ENCODE measurements around the gene ANXA3.

The ANXA3 gene

DNA sequence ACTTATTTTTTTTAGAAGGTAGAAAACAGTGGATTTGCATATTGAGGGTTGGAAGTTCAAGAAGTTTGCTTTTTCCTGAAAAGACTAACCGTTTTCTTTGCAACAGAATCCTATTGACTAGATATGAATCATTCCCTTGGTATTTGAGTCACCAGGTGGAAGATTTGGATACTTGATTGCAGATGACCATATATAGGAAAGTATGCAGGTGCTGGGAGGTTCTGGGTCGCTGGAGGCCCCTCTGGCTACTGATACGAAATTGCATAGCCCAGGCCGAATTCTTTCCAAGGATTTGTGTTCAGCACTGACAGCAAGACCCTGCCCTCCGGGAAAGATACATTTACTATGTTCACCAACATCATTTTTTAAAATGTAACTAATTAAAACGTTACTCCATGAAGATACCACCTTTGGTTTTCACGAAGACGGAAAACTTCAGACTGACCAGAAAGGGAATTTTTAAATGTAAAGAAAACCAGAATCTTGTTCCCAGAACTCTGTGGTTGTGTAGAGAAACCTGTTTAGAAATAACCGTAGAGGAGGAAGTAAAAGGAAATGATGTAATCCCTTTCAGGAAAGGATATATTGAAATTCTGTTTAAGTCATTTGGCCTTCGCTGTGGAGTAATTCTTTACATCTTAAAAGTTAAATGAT lies 946 bp downstream of the ANXA3 start:
- Histone ChIP-seq H3K4me3 (IDR thresholded peaks at IDR 0.05; ENCODE audit: insufficient read depth, low read depth, low read length) (no peak overlapping the region), H3K36me3 (ENCODE audit: insufficient read depth) (no peaks in the 10 kb centered on the region), H4K20me1 (ENCODE audit: insufficient read depth) (no peaks in the 10 kb centered on the region), H3K4me1 (ENCODE audit: low read depth, poor library complexity, severe bottlenecking) (no peaks in the 10 kb centered on the region), H3K79me2 (ENCODE audit: insufficient read depth, low read depth) (no peaks in the 10 kb centered on the region), H3K4me2 (no peak overlapping the region), H3K9ac (no peak overlapping the region), H2AFZ (ENCODE audit: low read depth) (no peak overlapping the region; the same call in 1 of the 2 replicates), H3K27me3 (ENCODE audit: insufficient read depth, low read depth) (no peaks in the 10 kb centered on the region; the same call in 1 of the 2 replicates), H3K27ac (no peak overlapping the region)
- TF ChIP-seq, protein P1, sequence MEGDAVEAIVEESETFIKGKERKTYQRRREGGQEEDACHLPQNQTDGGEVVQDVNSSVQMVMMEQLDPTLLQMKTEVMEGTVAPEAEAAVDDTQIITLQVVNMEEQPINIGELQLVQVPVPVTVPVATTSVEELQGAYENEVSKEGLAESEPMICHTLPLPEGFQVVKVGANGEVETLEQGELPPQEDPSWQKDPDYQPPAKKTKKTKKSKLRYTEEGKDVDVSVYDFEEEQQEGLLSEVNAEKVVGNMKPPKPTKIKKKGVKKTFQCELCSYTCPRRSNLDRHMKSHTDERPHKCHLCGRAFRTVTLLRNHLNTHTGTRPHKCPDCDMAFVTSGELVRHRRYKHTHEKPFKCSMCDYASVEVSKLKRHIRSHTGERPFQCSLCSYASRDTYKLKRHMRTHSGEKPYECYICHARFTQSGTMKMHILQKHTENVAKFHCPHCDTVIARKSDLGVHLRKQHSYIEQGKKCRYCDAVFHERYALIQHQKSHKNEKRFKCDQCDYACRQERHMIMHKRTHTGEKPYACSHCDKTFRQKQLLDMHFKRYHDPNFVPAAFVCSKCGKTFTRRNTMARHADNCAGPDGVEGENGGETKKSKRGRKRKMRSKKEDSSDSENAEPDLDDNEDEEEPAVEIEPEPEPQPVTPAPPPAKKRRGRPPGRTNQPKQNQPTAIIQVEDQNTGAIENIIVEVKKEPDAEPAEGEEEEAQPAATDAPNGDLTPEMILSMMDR (conservative IDR thresholded peaks at IDR 0.05; ENCODE audit: low read depth, low read length) = no peak

DNA sequence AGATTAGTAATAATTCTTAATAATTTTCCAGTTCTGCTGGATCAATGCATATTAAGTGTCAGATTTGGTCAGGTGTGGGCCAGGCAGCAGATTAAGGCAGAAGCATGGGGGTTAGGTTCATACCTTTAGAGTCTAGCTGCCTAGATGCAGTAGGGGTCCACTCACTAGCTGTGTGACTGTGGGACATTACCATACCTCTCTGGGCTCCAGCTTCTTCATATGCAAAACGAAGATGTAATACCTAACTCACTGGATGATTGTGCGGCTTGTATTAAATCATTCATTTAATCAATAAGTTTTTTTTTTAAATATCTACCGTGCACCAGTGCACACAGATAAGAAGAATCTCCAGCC lies 1.4 kb downstream of the ANXA3 start:
- H3K9ac ChIP-seq = no peak overlapping the region
- TF ChIP-seq, protein P1 (conservative IDR thresholded peaks at IDR 0.05; ENCODE audit: low read depth, low read length) = no peak
- H3K4me3 ChIP-seq (IDR thresholded peaks at IDR 0.05; ENCODE audit: insufficient read depth, low read depth, low read length) = no peak overlapping the region
- no peaks in the 10 kb centered on the region for H3K4me1 ChIP-seq (ENCODE audit: low read depth, poor library complexity, severe bottlenecking)
- H3K27ac ChIP-seq = no peak overlapping the region
- H3K4me2 ChIP-seq = no peak overlapping the region
- H3K27me3 ChIP-seq (ENCODE audit: insufficient read depth, low read depth) = no peaks in the 10 kb centered on the region; the same call in 1 of the 2 replicates
- H4K20me1 ChIP-seq (ENCODE audit: insufficient read depth) = no peaks in the 10 kb centered on the region
- H3K36me3 ChIP-seq (ENCODE audit: insufficient read depth) = no peaks in the 10 kb centered on the region
- no peaks in the 10 kb centered on the region for H3K79me2 ChIP-seq (ENCODE audit: insufficient read depth, low read depth)
- H2AFZ ChIP-seq (ENCODE audit: low read depth) = no peak overlapping the region

DNA sequence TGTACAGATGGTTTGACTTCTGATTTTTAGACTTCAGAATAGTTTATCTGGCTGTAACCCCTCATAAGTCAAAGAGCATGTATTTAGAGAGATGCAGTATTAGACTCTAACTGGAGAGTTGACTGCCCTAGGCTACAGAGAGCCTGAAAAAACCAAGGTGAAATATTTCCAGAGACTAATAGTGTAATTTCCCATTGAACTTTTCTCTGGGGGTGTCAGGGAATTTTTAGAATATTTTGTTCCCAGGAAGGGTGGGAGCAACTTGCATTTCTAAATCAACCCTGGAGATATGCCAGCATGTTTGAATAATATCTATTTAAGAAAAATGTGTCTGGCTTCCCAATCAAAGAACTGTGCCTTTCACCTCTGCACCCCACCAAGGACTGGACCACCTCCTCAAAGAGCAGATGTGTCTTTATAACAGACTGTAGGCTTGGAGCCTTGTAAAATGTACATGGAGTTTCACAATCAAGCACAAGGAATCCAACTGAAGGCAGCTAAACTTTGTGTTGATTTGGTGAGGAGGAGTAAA lies 2.0 kb downstream of the ANXA3 start:
- H3K27me3 ChIP-seq (ENCODE audit: insufficient read depth, low read depth) = no peaks in the 10 kb centered on the region; the same call in 1 of the 2 replicates
- H3K27ac ChIP-seq = no peak overlapping the region
- H3K4me1 ChIP-seq (ENCODE audit: low read depth, poor library complexity, severe bottlenecking) = no peaks in the 10 kb centered on the region
- H3K36me3 ChIP-seq (ENCODE audit: insufficient read depth) = no peaks in the 10 kb centered on the region
- TF ChIP-seq, protein P1 (conservative IDR thresholded peaks at IDR 0.05; ENCODE audit: low read depth, low read length) = no peak
- no peak overlapping the region for H2AFZ ChIP-seq (ENCODE audit: low read depth)
- no peak overlapping the region for H3K4me3 ChIP-seq (IDR thresholded peaks at IDR 0.05; ENCODE audit: insufficient read depth, low read depth, low read length)
- no peak overlapping the region for H3K9ac ChIP-seq
- H3K79me2 ChIP-seq (ENCODE audit: insufficient read depth, low read depth) = no peaks in the 10 kb centered on the region
- no peak overlapping the region for H3K4me2 ChIP-seq
- H4K20me1 ChIP-seq (ENCODE audit: insufficient read depth) = no peaks in the 10 kb centered on the region

DNA sequence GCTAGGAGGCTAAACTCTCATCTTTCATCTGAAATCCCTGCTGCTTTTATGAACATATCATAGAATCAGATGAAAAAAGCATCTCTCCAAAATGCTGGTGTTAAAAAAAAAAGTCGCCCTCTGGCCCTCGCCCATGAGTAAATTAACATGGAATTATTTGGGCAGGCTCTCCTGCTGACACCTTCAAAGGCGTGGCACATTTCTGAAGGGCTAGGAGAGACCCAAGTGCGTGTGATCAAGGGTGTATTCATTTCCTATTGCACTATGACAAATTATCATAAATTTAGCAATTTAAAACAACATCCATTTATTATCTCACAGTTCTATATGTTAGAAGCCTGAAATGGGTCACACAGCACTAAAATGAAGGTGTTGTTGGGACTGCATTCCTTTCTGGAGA lies 5.1 kb downstream of the ANXA3 start:
- H3K79me2 ChIP-seq (ENCODE audit: insufficient read depth, low read depth) = no peaks in the 10 kb centered on the region
- no peak overlapping the region for H3K9ac ChIP-seq
- H3K4me2 ChIP-seq = no peak overlapping the region
- H3K4me1 ChIP-seq (ENCODE audit: low read depth, poor library complexity, severe bottlenecking) = no peaks in the 10 kb centered on the region
- no peaks in the 10 kb centered on the region for H4K20me1 ChIP-seq (ENCODE audit: insufficient read depth)
- H2AFZ ChIP-seq (ENCODE audit: low read depth) = no peak overlapping the region
- TF ChIP-seq, protein P1 (conservative IDR thresholded peaks at IDR 0.05; ENCODE audit: low read depth, low read length) = no peak
- no peak overlapping the region for H3K4me3 ChIP-seq (IDR thresholded peaks at IDR 0.05; ENCODE audit: insufficient read depth, low read depth, low read length)
- no peaks in the 10 kb centered on the region for H3K27me3 ChIP-seq (ENCODE audit: insufficient read depth, low read depth)
- H3K27ac ChIP-seq = no peak overlapping the region
- H3K36me3 ChIP-seq (ENCODE audit: insufficient read depth) = no peaks in the 10 kb centered on the region
